PC-3 (cell line): Measurements from ENCODE around the gene SNX22. TPM values are rescaled to one million over a fixed set of nuclear protein-coding genes. Genes with fewer than 3 reads are reported as not detected.

Experiments used
- ATAC-seq: fragments of 200-7000 bp; cut with Tn5 transposase; 2 replicates; pipeline ENCODE4 v1.9.1; 2020; ENCODE audit warnings: mild to moderate bottlenecking, moderate library complexity
- BruUV-seq: library from RNA; stranded (reverse); fragments of 400-500 nt; replicated peaks from 2 replicates; lab custom pipeline; 2021; lab: Mats Ljungman, UMichigan
- CTCF ChIA-PET: fragments of 300-600 bp; sonication (Branson Sonifier 250); formaldehyde crosslinking; loops from one replicate; lab custom pipeline; 2022; ENCODE audit warnings: antibody characterized with exemption; lab: Charles Lee
- POLR2A ChIA-PET: fragments of 300-600 bp; sonication (Branson Sonifier 250); formaldehyde crosslinking; loops from one replicate; lab custom pipeline; 2022; ENCODE audit warnings: antibody characterized with exemption; ENCODE audit not compliant: unreplicated experiment; lab: Charles Lee
- DNase-seq: peaks from one replicate; pipeline ENCODE4 v3.0.0-alpha.2; 2015
- H2AFZ ChIP-seq: fragments of 300-600 bp; sonication (generic); 2 replicates; pipeline ENCODE4 v1.6.0; 2016; ENCODE audit warnings: antibody characterized with exemption, low read length
- H3F3A ChIP-seq: fragments of 300-600 bp; sonication (generic); one replicate; pipeline ENCODE4 v1.6.0; 2017; ENCODE audit warnings: antibody characterized with exemption, low read length, control low read depth, mild to moderate bottlenecking; ENCODE audit not compliant: unreplicated experiment
- H3K27ac ChIP-seq: fragments of 300-600 bp; sonication (generic); 2 replicates; pipeline ENCODE4 v1.5.1; 2016; ENCODE audit warnings: mild to moderate bottlenecking, low read length
- H3K27me3 ChIP-seq: fragments of 300-600 bp; sonication (generic); 2 replicates; pipeline ENCODE4 v1.6.1; 2016; ENCODE audit warnings: low read length, mixed read lengths
- H3K36me3 ChIP-seq: fragments of 300-600 bp; sonication (generic); 2 replicates; pipeline ENCODE4 v1.6.1; 2016; ENCODE audit warnings: low read depth, mixed run types, low read length, mixed read lengths
- H3K4me1 ChIP-seq: fragments of 300-600 bp; sonication (generic); 2 replicates; pipeline ENCODE4 v1.5.1; 2016; ENCODE audit warnings: low read length; ENCODE audit not compliant: insufficient read depth
- H3K4me2 ChIP-seq: fragments of 300-600 bp; sonication (generic); 2 replicates; pipeline ENCODE4 v1.6.0; 2016; ENCODE audit warnings: low read length
- H3K4me3 ChIP-seq: fragments of 300-600 bp; sonication (generic); 2 replicates; pipeline ENCODE4 v1.5.1; 2016; ENCODE audit warnings: mild to moderate bottlenecking, low read length, mixed read lengths
- H3K79me2 ChIP-seq: fragments of 300-600 bp; sonication (generic); 2 replicates; pipeline ENCODE4 v1.6.1; 2017; ENCODE audit warnings: low read length, mixed read lengths
- H3K9ac ChIP-seq: fragments of 300-600 bp; sonication (generic); 2 replicates; pipeline ENCODE4 v1.6.0; 2016; ENCODE audit warnings: mild to moderate bottlenecking, low read length
- H3K9me2 ChIP-seq: fragments of 300-600 bp; sonication (generic); replicated peaks from 2 replicates; pipeline ENCODE4 v1.6.1; 2016; ENCODE audit warnings: mixed run types, low read length, mixed read lengths
- H3K9me3 ChIP-seq: fragments of 300-600 bp; sonication (generic); 2 replicates; pipeline ENCODE4 v1.6.1; 2016; ENCODE audit warnings: low read length, mixed read lengths
- H4K20me1 ChIP-seq: fragments of 300-600 bp; sonication (generic); 2 replicates; pipeline ENCODE4 v1.6.1; 2016; ENCODE audit warnings: low read length, mixed read lengths
- CTCF ChIP-seq: fragments of 300-600 bp; sonication (generic); conservative IDR thresholded peaks from 2 replicates; pipeline ENCODE4 v1.5.1; 2017; ENCODE audit warnings: antibody characterized with exemption, low read depth, mild to moderate bottlenecking, low read length
- EZH2 ChIP-seq: fragments of 300-600 bp; sonication (generic); IDR thresholded peaks from one replicate; pipeline ENCODE4 v1.6.1; 2017; ENCODE audit warnings: antibody characterized with exemption, mild to moderate bottlenecking, low read length; ENCODE audit not compliant: unreplicated experiment
- EZH2phosphoT487 ChIP-seq: fragments of 300-600 bp; sonication (generic); IDR thresholded peaks from 2 replicates; pipeline ENCODE4 v1.6.1; 2018; ENCODE audit warnings: mild to moderate bottlenecking, antibody characterized with exemption, low read length, borderline replicate concordance
- intact Hi-C: fragments of 100-400 bp; cut with micrococcal nuclease; formaldehyde crosslinking; loops from 2 replicates; pipeline ENCODE4 v1.9.0; 2023
- total RNA-seq: library from RNA; depleted of rRNA; stranded (reverse); fragments of >200 nt; gene quantifications from 2 replicates; pipeline ENCODE4 v1.2.3, GENCODE V29; 2014

The SNX22 gene
- total RNA-seq, 1 experiment from 2014 or later, result 0.77 TPM

- no peak overlapping the region for H3K9ac ChIP-seq
- no peaks in the 10 kb centered on the region for H3K9me3 ChIP-seq
- no peaks in the 10 kb centered on the region for H3K27me3 ChIP-seq
- TF ChIP-seq EZH2 (no peak), CTCF (no peak), EZH2phosphoT487 (no peak)
- no peaks in the 10 kb centered on the region for H4K20me1 ChIP-seq
- H3F3A ChIP-seq, result no peaks in the 10 kb centered on the region
- BruUV-seq, result no TSS peak
- no peaks in the 10 kb centered on the region for H3K79me2 ChIP-seq
- no peak overlapping the region for H2AFZ ChIP-seq
- H3K36me3 ChIP-seq, result peaks cover 3% of the 10 kb centered on the region; the same call in 1 of the 2 replicates
- ATAC-seq, result no peak
- no peak for DNase-seq
- H3K27ac ChIP-seq, result no peak overlapping the region
- ChIA-PET CTCF (no interaction called here), POLR2A (no interaction called here)
- no peak overlapping the region for H3K4me3 ChIP-seq
- H3K4me1 ChIP-seq, result no peaks in the 10 kb centered on the region
- H3K9me2 ChIP-seq, result no peaks in the 10 kb centered on the region
- H3K4me2 ChIP-seq, result no peak overlapping the region
- intact Hi-C loops, result no loop called here
These were observed 13.1 kb upstream of the SNX22 start for GRCh38 chr15:64138331-64138941.

GRCh38 chr15:64141798-64142512 lies 9.6 kb upstream of the SNX22 start:
- DNase-seq (no peak), ATAC-seq (no peak)
- no peak overlapping the region for H3K4me2 ChIP-seq
- ChIA-PET CTCF (no interaction called here), POLR2A (no interaction called here)
- H3K27ac ChIP-seq, result no peak overlapping the region
- intact Hi-C loops, result no loop called here
- H3K79me2 ChIP-seq, result no peaks in the 10 kb centered on the region
- H3K9me3 ChIP-seq, result no peaks in the 10 kb centered on the region
- H4K20me1 ChIP-seq, result no peaks in the 10 kb centered on the region
- no peaks in the 10 kb centered on the region for H3F3A ChIP-seq
- H2AFZ ChIP-seq, result no peak overlapping the region
- H3K4me1 ChIP-seq, result no peaks in the 10 kb centered on the region
- TF ChIP-seq CTCF (no peak), EZH2phosphoT487 (no peak), EZH2 (no peak)
- H3K9ac ChIP-seq, result no peak overlapping the region
- H3K27me3 ChIP-seq, result no peaks in the 10 kb centered on the region
- no peak overlapping the region for H3K4me3 ChIP-seq
- no peaks in the 10 kb centered on the region; the same call in 1 of the 2 replicates for H3K36me3 ChIP-seq
- no peaks in the 10 kb centered on the region for H3K9me2 ChIP-seq
- no TSS peak for BruUV-seq

GRCh38 chr15:64143276-64143675 lies 8.3 kb upstream of the SNX22 start:
- Histone ChIP-seq H3F3A (no peaks in the 10 kb centered on the region), H3K36me3 (no peaks in the 10 kb centered on the region; the same call in 1 of the 2 replicates), H3K9me2 (no peaks in the 10 kb centered on the region), H3K27ac (no peak overlapping the region), H3K9me3 (no peaks in the 10 kb centered on the region), H3K4me1 (no peaks in the 10 kb centered on the region), H3K79me2 (no peaks in the 10 kb centered on the region), H3K4me2 (no peak overlapping the region), H2AFZ (no peak overlapping the region), H3K27me3 (no peaks in the 10 kb centered on the region), H3K9ac (no peak overlapping the region), H4K20me1 (no peaks in the 10 kb centered on the region), H3K4me3 (no peak overlapping the region)
- TF ChIP-seq EZH2, result no peak
- no peak for TF ChIP-seq EZH2phosphoT487
- no peak for TF ChIP-seq CTCF
- intact Hi-C loops, result no loop called here
- POLR2A ChIA-PET, result no interaction called here
- ATAC-seq (no peak), DNase-seq (no peak)
- BruUV-seq, result no TSS peak
- CTCF ChIA-PET, result no interaction called here
